KMS-11 (cell line): ENCODE measurements around the gene GPR62.
A peak's percentile ranks its signal among the peaks of the same experiment; 100 is the strongest.

ENCODE experiments used
- H2AFZ ChIP-seq: fragments of 200-600 bp; sonication (generic); 2 replicates; pipeline ENCODE4 v1.6.1; 2016; ENCODE audit warnings: antibody characterized with exemption, mixed run types, low read depth
- H3K27ac ChIP-seq: fragments of 200-600 bp; sonication (generic); 2 replicates; pipeline ENCODE4 v1.6.1; 2016; ENCODE audit warnings: mild to moderate bottlenecking, mixed run types
- H3K27me3 ChIP-seq: fragments of 200-600 bp; sonication (generic); 2 replicates; pipeline ENCODE4 v1.6.1; 2017; ENCODE audit warnings: mild to moderate bottlenecking, low read depth, mixed run types, moderate library complexity; ENCODE audit not compliant: insufficient read depth
- H3K36me3 ChIP-seq: fragments of 200-600 bp; sonication (generic); 2 replicates; pipeline ENCODE4 v1.6.1; 2017; ENCODE audit warnings: mild to moderate bottlenecking, mixed run types; ENCODE audit not compliant: insufficient read depth
- H3K4me1 ChIP-seq: fragments of 200-600 bp; sonication (generic); 2 replicates; pipeline ENCODE4 v1.6.1; 2016; ENCODE audit warnings: mild to moderate bottlenecking, low read depth, mixed run types; ENCODE audit not compliant: poor library complexity, severe bottlenecking
- H3K4me2 ChIP-seq: fragments of 200-600 bp; sonication (generic); 2 replicates; pipeline ENCODE4 v1.7.0; 2016; ENCODE audit warnings: mild to moderate bottlenecking, mixed run types
- H3K4me3 ChIP-seq: fragments of 200-600 bp; sonication (generic); IDR thresholded peaks from 2 replicates; pipeline ENCODE4 v1.6.1; 2017; ENCODE audit warnings: low read depth, low read length, mixed read lengths; ENCODE audit not compliant: insufficient read depth
- H3K79me2 ChIP-seq: fragments of 200-600 bp; sonication (generic); 2 replicates; pipeline ENCODE4 v1.6.1; 2016; ENCODE audit warnings: low read depth, mixed run types; ENCODE audit not compliant: insufficient read depth
- H3K9ac ChIP-seq: fragments of 200-600 bp; sonication (generic); 2 replicates; pipeline ENCODE4 v1.6.1; 2016; ENCODE audit warnings: mild to moderate bottlenecking, mixed run types
- H4K20me1 ChIP-seq: fragments of 200-600 bp; sonication (generic); 2 replicates; pipeline ENCODE4 v1.6.1; 2016; ENCODE audit warnings: mild to moderate bottlenecking, mixed run types; ENCODE audit not compliant: insufficient read depth
- CTCF ChIP-seq: fragments of 200-600 bp; sonication (generic); conservative IDR thresholded peaks from 2 replicates; pipeline ENCODE4 v1.6.1; 2017; ENCODE audit warnings: low read depth, mild to moderate bottlenecking, antibody characterized with exemption, low read length, moderate library complexity, mixed read lengths

GPR62 gene

GRCh38 chr3:51983578-51984268 is 28.5 kb downstream of the GPR62 start:
- Histone ChIP-seq H3K4me2 (peak overlapping the region; percentile 94; the same call in 1 of the 2 replicates), H3K4me1 (peaks cover 4% of the 10 kb centered on the region), H3K27ac (peak overlapping the region; percentile 73), H3K9ac (peak overlapping the region; percentile 79), H3K79me2 (no peaks in the 10 kb centered on the region), H3K4me3 (peak overlapping the region; percentile 68), H4K20me1 (no peaks in the 10 kb centered on the region), H2AFZ (peak overlapping the region; percentile 58; the same call in 1 of the 2 replicates), H3K36me3 (no peaks in the 10 kb centered on the region), H3K27me3 (no peaks in the 10 kb centered on the region)
- TF ChIP-seq CTCF = no peak

- Histone ChIP-seq H3K79me2 (no peaks in the 10 kb centered on the region), H3K4me1 (peaks cover 4% of the 10 kb centered on the region), H4K20me1 (no peaks in the 10 kb centered on the region), H3K4me3 (no peak overlapping the region), H3K27me3 (no peaks in the 10 kb centered on the region), H3K36me3 (no peaks in the 10 kb centered on the region), H3K9ac (no peak overlapping the region), H3K4me2 (no peak overlapping the region), H3K27ac (no peak overlapping the region), H2AFZ (no peak overlapping the region)
- no peak for TF ChIP-seq CTCF
These were observed 29.1 kb downstream of the GPR62 start for GRCh38 chr3:51984269-51984647.

GRCh38 chr3:51985063-51985462 is 29.9 kb downstream of the GPR62 start:
- no peaks in the 10 kb centered on the region for H4K20me1 ChIP-seq
- H2AFZ ChIP-seq = no peak overlapping the region
- no peak overlapping the region for H3K27ac ChIP-seq
- H3K4me1 ChIP-seq = peaks cover 4% of the 10 kb centered on the region
- TF ChIP-seq CTCF = no peak
- no peaks in the 10 kb centered on the region for H3K36me3 ChIP-seq
- no peak overlapping the region for H3K4me2 ChIP-seq
- H3K27me3 ChIP-seq = no peaks in the 10 kb centered on the region
- no peak overlapping the region for H3K4me3 ChIP-seq
- no peaks in the 10 kb centered on the region for H3K79me2 ChIP-seq
- no peak overlapping the region for H3K9ac ChIP-seq

GRCh38 chr3:51986010-51986947 is 31.1 kb downstream of the GPR62 start:
- Histone ChIP-seq H3K27me3 (no peaks in the 10 kb centered on the region), H3K9ac (no peak overlapping the region), H3K79me2 (no peaks in the 10 kb centered on the region), H3K36me3 (no peaks in the 10 kb centered on the region), H3K4me3 (no peak overlapping the region), H2AFZ (no peak overlapping the region), H4K20me1 (no peaks in the 10 kb centered on the region), H3K27ac (no peak overlapping the region), H3K4me1 (peaks cover 4% of the 10 kb centered on the region), H3K4me2 (no peak overlapping the region)
- TF ChIP-seq CTCF = no peak
